Keratinocyte (primary cell): ENCODE measurements around the gene KLRG1. TPM values are rescaled to one million over a fixed set of nuclear protein-coding genes. Genes with fewer than 3 reads are reported as not detected.

Experiments used
- DNase-seq: peaks from one replicate; pipeline ENCODE4 v3.0.0-alpha.2; 2011; ENCODE audit warnings: low read depth, missing footprints, low spot score
- FAIRE-seq: peaks from 2 replicates; lab custom pipeline; 2011; peaks lifted over from hg19 to GRCh38; lab: Jason Lieb, UNC
- H2AFZ ChIP-seq: 2 replicates; pipeline ENCODE4 v1.6.0; 2012; ENCODE audit warnings: low read length, control low read depth, inconsistent platforms; ENCODE audit not compliant: control insufficient read depth
- H3K27ac ChIP-seq: 2 replicates; pipeline ENCODE4 v1.5.1; 2011; ENCODE audit warnings: low read length; ENCODE audit not compliant: control insufficient read depth, insufficient read depth
- H3K27me3 ChIP-seq: 3 replicates; pipeline ENCODE4 v1.6.0; 2011; ENCODE audit warnings: low read length; ENCODE audit not compliant: control insufficient read depth, insufficient read depth; ENCODE audit errors: extremely low read depth
- H3K36me3 ChIP-seq, 2 experiments: 2 replicates in 1 of 2; 3 replicates in 1 of 2; pipeline ENCODE4 v1.5.1; 2011; ENCODE audit warnings: low read length in 2 of 2, mild to moderate bottlenecking in 1 of 2; ENCODE audit not compliant: control insufficient read depth in 2 of 2, insufficient read depth in 2 of 2; ENCODE audit errors: extremely low read depth in 1 of 2
- H3K4me1 ChIP-seq: 3 replicates; pipeline ENCODE4 v1.5.1; 2011; ENCODE audit warnings: low read length; ENCODE audit not compliant: control insufficient read depth, insufficient read depth; ENCODE audit errors: extremely low read depth
- H3K4me2 ChIP-seq: 3 replicates; pipeline ENCODE4 v1.6.0; 2011; ENCODE audit warnings: low read depth, low read length; ENCODE audit not compliant: control insufficient read depth, insufficient read depth; ENCODE audit errors: extremely low read depth
- H3K4me3 ChIP-seq, 3 experiments: fragments of 200-600 bp in 1 of 3; sonication (generic) in 1 of 3; 2 replicates in 2 of 3; 3 replicates in 1 of 3; pipeline ENCODE4 v1.5.1; 2011 to 2016; ENCODE audit warnings: low read length in 3 of 3, mild to moderate bottlenecking in 3 of 3, control low read depth in 2 of 3, inconsistent platforms in 1 of 3, low read depth in 1 of 3, mixed read lengths in 1 of 3, mixed run types in 1 of 3, moderate library complexity in 1 of 3; ENCODE audit not compliant: control insufficient read depth in 2 of 3, insufficient read depth in 2 of 3; ENCODE audit errors: extremely low read depth in 1 of 3
- H3K79me2 ChIP-seq: 2 replicates; pipeline ENCODE4 v1.6.0; 2012; ENCODE audit warnings: low read length; ENCODE audit not compliant: control insufficient read depth, insufficient read depth
- H3K9ac ChIP-seq: 3 replicates; pipeline ENCODE4 v1.6.0; 2011; ENCODE audit warnings: low read length; ENCODE audit not compliant: control insufficient read depth, insufficient read depth; ENCODE audit errors: extremely low read depth
- H3K9me1 ChIP-seq: 3 replicates; pipeline ENCODE4 v1.6.0; 2011; ENCODE audit warnings: low read length; ENCODE audit not compliant: control insufficient read depth, insufficient read depth; ENCODE audit errors: extremely low read depth
- H3K9me3 ChIP-seq: 2 replicates; pipeline ENCODE4 v1.5.1; 2012; ENCODE audit warnings: low read depth, low read length; ENCODE audit not compliant: control insufficient read depth
- H4K20me1 ChIP-seq: 3 replicates; pipeline ENCODE4 v1.6.0; 2011; ENCODE audit warnings: low read length; ENCODE audit not compliant: control insufficient read depth, insufficient read depth; ENCODE audit errors: extremely low read depth
- EZH2 ChIP-seq: IDR thresholded peaks from one replicate; pipeline ENCODE4 v1.6.1; 2012; ENCODE audit warnings: inconsistent platforms, mild to moderate bottlenecking, low read length, moderate library complexity
- dilution Hi-C: fragments of 300-500 bp; cut with MboI; formaldehyde crosslinking; loops from one replicate; pipeline ENCODE4 v1.7.0; 2020; ENCODE audit warnings: low sequenced_read_pairs; ENCODE audit not compliant: extremely low pct_ligation_motif_present
- polyA plus RNA-seq, 5 experiments: library from polyadenylated mRNA; depleted of rRNA in 3 of 5; stranded (reverse) in 3 of 5; stranded (forward) in 1 of 5; unstranded in 1 of 5; fragments of >200 nt; gene quantifications; 1 replicate in 1 of 5; 2 replicates in 3 of 5; 3 replicates in 1 of 5; pipeline versions ENCODE4 v1.2.1 to v1.2.3, GENCODE V29; 2011 to 2012; ENCODE audit warnings: missing spikeins in 2 of 5, low read depth in 1 of 5, low replicate concordance in 1 of 5
- TF ChIP-seq, protein P1 (sequence below), 3 experiments: IDR thresholded peaks in 1 of 3; conservative IDR thresholded peaks in 1 of 3; optimal IDR thresholded peaks in 1 of 3; 2 replicates in 2 of 3; 3 replicates in 1 of 3; pipeline versions ENCODE3 to v1.5.1; 2011; ENCODE audit warnings: low read length in 3 of 3, mild to moderate bottlenecking in 3 of 3, moderate library complexity in 2 of 3, control low read depth in 1 of 3, inconsistent platforms in 1 of 3; ENCODE audit not compliant: insufficient read depth in 2 of 3; ENCODE audit errors: extremely low read depth in 1 of 3

KLRG1 gene
- polyA plus RNA-seq, 1 donor (not counting 4 experiments of a cell fraction or from before 2014, with no cell fraction given), result 0.39 TPM

- no peaks in the 10 kb centered on the region for H3K9me1 ChIP-seq
- H3K4me2 ChIP-seq, result no peak overlapping the region
- no peaks in the 10 kb centered on the region for H3K79me2 ChIP-seq
- no peaks in the 10 kb centered on the region for H3K9me3 ChIP-seq
- no peaks in the 10 kb centered on the region for H3K36me3 ChIP-seq
- H3K4me3 ChIP-seq, result no peak overlapping the region
- H3K27ac ChIP-seq, result no peak overlapping the region
- no peak overlapping the region for H3K9ac ChIP-seq
- no peaks in the 10 kb centered on the region for H3K27me3 ChIP-seq
- no peak for TF ChIP-seq EZH2
- DNase-seq (no peak), FAIRE-seq (no peak)
- dilution Hi-C loops, result no loop called here
- H4K20me1 ChIP-seq, result no peaks in the 10 kb centered on the region
- H2AFZ ChIP-seq, result no peak overlapping the region
- no peaks in the 10 kb centered on the region for H3K4me1 ChIP-seq
Observed at GRCh38 chr12:8987685-8988084, 1.7 kb upstream of the KLRG1 start.

- TF ChIP-seq EZH2, result no peak
- TF ChIP-seq, protein P1, sequence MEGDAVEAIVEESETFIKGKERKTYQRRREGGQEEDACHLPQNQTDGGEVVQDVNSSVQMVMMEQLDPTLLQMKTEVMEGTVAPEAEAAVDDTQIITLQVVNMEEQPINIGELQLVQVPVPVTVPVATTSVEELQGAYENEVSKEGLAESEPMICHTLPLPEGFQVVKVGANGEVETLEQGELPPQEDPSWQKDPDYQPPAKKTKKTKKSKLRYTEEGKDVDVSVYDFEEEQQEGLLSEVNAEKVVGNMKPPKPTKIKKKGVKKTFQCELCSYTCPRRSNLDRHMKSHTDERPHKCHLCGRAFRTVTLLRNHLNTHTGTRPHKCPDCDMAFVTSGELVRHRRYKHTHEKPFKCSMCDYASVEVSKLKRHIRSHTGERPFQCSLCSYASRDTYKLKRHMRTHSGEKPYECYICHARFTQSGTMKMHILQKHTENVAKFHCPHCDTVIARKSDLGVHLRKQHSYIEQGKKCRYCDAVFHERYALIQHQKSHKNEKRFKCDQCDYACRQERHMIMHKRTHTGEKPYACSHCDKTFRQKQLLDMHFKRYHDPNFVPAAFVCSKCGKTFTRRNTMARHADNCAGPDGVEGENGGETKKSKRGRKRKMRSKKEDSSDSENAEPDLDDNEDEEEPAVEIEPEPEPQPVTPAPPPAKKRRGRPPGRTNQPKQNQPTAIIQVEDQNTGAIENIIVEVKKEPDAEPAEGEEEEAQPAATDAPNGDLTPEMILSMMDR (optimal IDR thresholded peaks at IDR 0.05 in 1 of 3, IDR thresholded peaks at IDR 0.05 in 1 of 3, conservative IDR thresholded peaks at IDR 0.05 in 1 of 3; ENCODE audit: extremely low read depth in 1 of 3, insufficient read depth in 2 of 3, low read length in 3 of 3), result no peak
- no peaks in the 10 kb centered on the region for H3K4me1 ChIP-seq
- no peaks in the 10 kb centered on the region for H3K27me3 ChIP-seq
- H4K20me1 ChIP-seq, result no peaks in the 10 kb centered on the region
- no peak overlapping the region for H3K27ac ChIP-seq
- FAIRE-seq (no peak), DNase-seq (no peak)
- no peaks in the 10 kb centered on the region for H3K79me2 ChIP-seq
- H3K36me3 ChIP-seq, result no peaks in the 10 kb centered on the region
- H3K9me3 ChIP-seq, result no peaks in the 10 kb centered on the region
- no peak overlapping the region for H2AFZ ChIP-seq
- no peak overlapping the region for H3K9ac ChIP-seq
- dilution Hi-C loops, result no loop called here
- H3K9me1 ChIP-seq, result no peaks in the 10 kb centered on the region
- H3K4me3 ChIP-seq, result no peak overlapping the region
- H3K4me2 ChIP-seq, result no peak overlapping the region
Observed at GRCh38 chr12:8991371-8992345, 2.3 kb downstream of the KLRG1 start.
